GM21723 (cell line): ENCODE results near the gene TUB.

Source experiments
- ATAC-seq: cut with Tn5 transposase; IDR thresholded peaks from one replicate; pipeline ENCODE4 v1.9.1; 2021; ENCODE audit warnings: mild to moderate bottlenecking, moderate library complexity; ENCODE audit not compliant: unreplicated experiment

Gene TUB

GRCh38 chr11:8089791-8090510 is 8.9 kb downstream of the TUB start:
- no peak for ATAC-seq

- ATAC-seq = no peak
Measured at GRCh38 chr11:8090756-8091155, 9.7 kb downstream of the TUB start.

GRCh38 chr11:8091721-8092120 is 10.7 kb downstream of the TUB start:
- ATAC-seq = no peak

- ATAC-seq = peak; percentile 76
Measured at GRCh38 chr11:8092587-8093424, 11.8 kb downstream of the TUB start.

- no peak for ATAC-seq
Measured at GRCh38 chr11:8093931-8094575, 13.0 kb downstream of the TUB start.

GRCh38 chr11:8094656-8095055 is 13.6 kb downstream of the TUB start:
- ATAC-seq = no peak

- no peak for ATAC-seq
Measured at GRCh38 chr11:8095371-8095770, 14.4 kb downstream of the TUB start.

- ATAC-seq = no peak
Measured at GRCh38 chr11:8095806-8096522, 15.0 kb downstream of the TUB start.

- no peak for ATAC-seq
Measured at GRCh38 chr11:8096575-8096974, 15.6 kb downstream of the TUB start.

- no peak for ATAC-seq
Measured at GRCh38 chr11:8097062-8097461, 16.1 kb downstream of the TUB start.

GRCh38 chr11:8097468-8097867 is 16.5 kb downstream of the TUB start:
- ATAC-seq = no peak

GRCh38 chr11:8097926-8098325 is 16.9 kb downstream of the TUB start:
- no peak for ATAC-seq

- ATAC-seq = no peak
Measured at GRCh38 chr11:8098361-8098760, 17.4 kb downstream of the TUB start.

- ATAC-seq = no peak
Measured at GRCh38 chr11:8098879-8099278, 17.9 kb downstream of the TUB start.

GRCh38 chr11:8099291-8099899 is 18.4 kb downstream of the TUB start:
- ATAC-seq = peak; percentile 73

GRCh38 chr11:8100158-8100557 is 19.1 kb downstream of the TUB start:
- ATAC-seq = no peak

GRCh38 chr11:8100605-8101004 is 19.6 kb downstream of the TUB start:
- ATAC-seq = no peak

GRCh38 chr11:8101421-8101820 is 20.4 kb downstream of the TUB start:
- ATAC-seq = no peak

GRCh38 chr11:8102296-8102915 is 21.4 kb downstream of the TUB start:
- no peak for ATAC-seq

GRCh38 chr11:8102965-8103364 is 22.0 kb downstream of the TUB start:
- no peak for ATAC-seq
